Panc1 (cell line): ENCODE results near the gene SCRN1. TPM values are rescaled to one million over a fixed set of nuclear protein-coding genes. Genes with fewer than 3 reads are reported as not detected.

ENCODE experiments used
- ATAC-seq: fragments of 200-7000 bp; cut with Tn5 transposase; 2 replicates; pipeline ENCODE4 v1.9.1; 2020; ENCODE audit warnings: mild to moderate bottlenecking, moderate library complexity
- BruUV-seq: library from RNA; stranded (reverse); fragments of 400-500 nt; replicated peaks from 2 replicates; lab custom pipeline; 2021; lab: Mats Ljungman, UMichigan
- CTCF ChIA-PET: fragments of 300-600 bp; sonication (Branson Sonifier 250); formaldehyde crosslinking; loops from one replicate; lab custom pipeline; 2022; ENCODE audit warnings: antibody characterized with exemption; lab: Charles Lee
- POLR2A ChIA-PET: fragments of 300-600 bp; sonication (Branson Sonifier 250); formaldehyde crosslinking; loops from one replicate; lab custom pipeline; 2022; ENCODE audit warnings: antibody characterized with exemption; lab: Charles Lee
- DNase-seq: peaks from one replicate; pipeline ENCODE4 v3.0.0-alpha.2; 2010; ENCODE audit warnings: low read depth, low spot score
- H3K27ac ChIP-seq: 2 replicates; pipeline ENCODE4 v1.5.1; 2011; ENCODE audit warnings: mild to moderate bottlenecking, low read length, inconsistent platforms
- H3K27me3 ChIP-seq: fragments of 200-500 bp; sonication (Bioruptor generic); 2 replicates; pipeline ENCODE4 v1.6.0; 2014; ENCODE audit warnings: low read length, inconsistent platforms; ENCODE audit not compliant: control insufficient read depth, insufficient read depth
- H3K36me3 ChIP-seq: fragments of 200-500 bp; sonication (Bioruptor generic); 2 replicates; pipeline ENCODE4 v1.5.1; 2014; ENCODE audit warnings: inconsistent platforms, mild to moderate bottlenecking, low read length, moderate library complexity; ENCODE audit not compliant: control insufficient read depth, insufficient read depth
- H3K4me1 ChIP-seq: 2 replicates; pipeline ENCODE4 v1.5.1; 2011; ENCODE audit warnings: inconsistent platforms, mild to moderate bottlenecking, low read length, moderate library complexity; ENCODE audit not compliant: control insufficient read depth, insufficient read depth
- H3K4me3 ChIP-seq, 2 experiments: 2 replicates each; pipeline ENCODE4 v1.5.1; 2011 to 2012; ENCODE audit warnings: low read depth in 2 of 2, low read length in 2 of 2, mild to moderate bottlenecking in 2 of 2, inconsistent platforms in 1 of 2, moderate library complexity in 1 of 2
- H3K9me3 ChIP-seq: fragments of 200-500 bp; sonication (Bioruptor generic); 2 replicates; pipeline ENCODE4 v1.5.1; 2014; ENCODE audit warnings: low read depth, mild to moderate bottlenecking, inconsistent platforms, low read length, moderate library complexity; ENCODE audit not compliant: control insufficient read depth, insufficient read depth
- POLR2AphosphoS5 ChIP-seq: IDR thresholded peaks from 2 replicates; pipeline ENCODE4 v1.6.1; 2012; ENCODE audit warnings: mild to moderate bottlenecking, low read depth, low read length, moderate library complexity
- SIN3A ChIP-seq: IDR thresholded peaks from 2 replicates; pipeline ENCODE4 v1.6.1; 2012; ENCODE audit warnings: low read depth, mild to moderate bottlenecking, low read length, moderate library complexity, borderline replicate concordance; ENCODE audit not compliant: insufficient read depth
- TCF7L2 ChIP-seq: IDR thresholded peaks from 2 replicates; pipeline ENCODE4 v1.6.1; 2011; ENCODE audit warnings: mild to moderate bottlenecking, low read depth, low read length, inconsistent platforms
- in situ Hi-C: cut with HindIII; loops from 2 replicates; pipeline ENCODE4 v1.10.0; 2016; ENCODE audit warnings: low sequenced_read_pairs, low pct_unique_long_range_greater_than_20kb
- intact Hi-C: fragments of 100-400 bp; cut with micrococcal nuclease; formaldehyde crosslinking; loops from one replicate; pipeline ENCODE4 v1.10.0; 2022; ENCODE audit not compliant: unreplicated experiment
- total RNA-seq: library from RNA; stranded (reverse); gene quantifications from one replicate; pipeline ENCODE4 v1.2.1, GENCODE V29; 2021; ENCODE audit not compliant: unreplicated experiment
- TF ChIP-seq, protein P1 (sequence below): fragments of 450-650 bp; IDR thresholded peaks from 2 replicates; pipeline ENCODE4 v1.5.1; 2017; ENCODE audit warnings: mild to moderate bottlenecking
- TF ChIP-seq, protein P2 (sequence below), 2 experiments: IDR thresholded peaks; 2 replicates each; pipeline ENCODE4 v1.6.1; 2011 to 2012; ENCODE audit warnings: low read depth in 2 of 2, control low read depth in 1 of 2, low read length in 1 of 2, mild to moderate bottlenecking in 1 of 2, moderate library complexity in 1 of 2; ENCODE audit not compliant: insufficient read depth in 1 of 2

SCRN1 gene
- total RNA-seq, 1 experiment from 2014 or later: 189 TPM

DNA sequence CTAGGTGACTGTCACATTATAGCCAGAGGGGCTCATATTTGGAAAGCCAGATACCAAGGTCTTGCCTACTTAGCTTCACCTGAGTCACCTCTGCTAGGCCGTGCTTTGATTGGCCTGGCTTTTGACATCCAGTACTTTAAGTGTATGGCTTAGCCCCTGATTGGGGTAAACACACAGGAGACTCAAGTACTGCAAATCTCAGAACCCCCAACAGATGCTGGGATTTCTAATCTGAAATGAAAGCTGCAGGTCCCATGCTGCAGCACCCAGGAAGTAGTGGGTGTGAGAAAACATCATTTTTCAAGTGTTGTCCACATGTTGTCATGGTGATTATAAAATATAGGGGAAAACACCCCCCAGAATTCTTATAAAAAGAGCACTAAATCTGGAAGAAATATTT, 107.1 kb downstream of the SCRN1 start:
- Histone ChIP-seq H3K4me3 (no peak overlapping the region), H3K4me1 (no peaks in the 10 kb centered on the region), H3K36me3 (no peaks in the 10 kb centered on the region), H3K27ac (no peak overlapping the region), H3K9me3 (no peaks in the 10 kb centered on the region), H3K27me3 (no peaks in the 10 kb centered on the region; the same call in 1 of the 2 replicates)
- POLR2A ChIA-PET: no interaction called here
- intact Hi-C loops: no loop called here
- ATAC-seq: no peak
- CTCF ChIA-PET: no interaction called here
- in situ Hi-C loops: no loop called here
- DNase-seq: no peak
- no TSS peak for BruUV-seq
- TF ChIP-seq, protein P1, sequence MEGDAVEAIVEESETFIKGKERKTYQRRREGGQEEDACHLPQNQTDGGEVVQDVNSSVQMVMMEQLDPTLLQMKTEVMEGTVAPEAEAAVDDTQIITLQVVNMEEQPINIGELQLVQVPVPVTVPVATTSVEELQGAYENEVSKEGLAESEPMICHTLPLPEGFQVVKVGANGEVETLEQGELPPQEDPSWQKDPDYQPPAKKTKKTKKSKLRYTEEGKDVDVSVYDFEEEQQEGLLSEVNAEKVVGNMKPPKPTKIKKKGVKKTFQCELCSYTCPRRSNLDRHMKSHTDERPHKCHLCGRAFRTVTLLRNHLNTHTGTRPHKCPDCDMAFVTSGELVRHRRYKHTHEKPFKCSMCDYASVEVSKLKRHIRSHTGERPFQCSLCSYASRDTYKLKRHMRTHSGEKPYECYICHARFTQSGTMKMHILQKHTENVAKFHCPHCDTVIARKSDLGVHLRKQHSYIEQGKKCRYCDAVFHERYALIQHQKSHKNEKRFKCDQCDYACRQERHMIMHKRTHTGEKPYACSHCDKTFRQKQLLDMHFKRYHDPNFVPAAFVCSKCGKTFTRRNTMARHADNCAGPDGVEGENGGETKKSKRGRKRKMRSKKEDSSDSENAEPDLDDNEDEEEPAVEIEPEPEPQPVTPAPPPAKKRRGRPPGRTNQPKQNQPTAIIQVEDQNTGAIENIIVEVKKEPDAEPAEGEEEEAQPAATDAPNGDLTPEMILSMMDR: no peak
- TF ChIP-seq SIN3A: no peak
- TF ChIP-seq, protein P2, sequence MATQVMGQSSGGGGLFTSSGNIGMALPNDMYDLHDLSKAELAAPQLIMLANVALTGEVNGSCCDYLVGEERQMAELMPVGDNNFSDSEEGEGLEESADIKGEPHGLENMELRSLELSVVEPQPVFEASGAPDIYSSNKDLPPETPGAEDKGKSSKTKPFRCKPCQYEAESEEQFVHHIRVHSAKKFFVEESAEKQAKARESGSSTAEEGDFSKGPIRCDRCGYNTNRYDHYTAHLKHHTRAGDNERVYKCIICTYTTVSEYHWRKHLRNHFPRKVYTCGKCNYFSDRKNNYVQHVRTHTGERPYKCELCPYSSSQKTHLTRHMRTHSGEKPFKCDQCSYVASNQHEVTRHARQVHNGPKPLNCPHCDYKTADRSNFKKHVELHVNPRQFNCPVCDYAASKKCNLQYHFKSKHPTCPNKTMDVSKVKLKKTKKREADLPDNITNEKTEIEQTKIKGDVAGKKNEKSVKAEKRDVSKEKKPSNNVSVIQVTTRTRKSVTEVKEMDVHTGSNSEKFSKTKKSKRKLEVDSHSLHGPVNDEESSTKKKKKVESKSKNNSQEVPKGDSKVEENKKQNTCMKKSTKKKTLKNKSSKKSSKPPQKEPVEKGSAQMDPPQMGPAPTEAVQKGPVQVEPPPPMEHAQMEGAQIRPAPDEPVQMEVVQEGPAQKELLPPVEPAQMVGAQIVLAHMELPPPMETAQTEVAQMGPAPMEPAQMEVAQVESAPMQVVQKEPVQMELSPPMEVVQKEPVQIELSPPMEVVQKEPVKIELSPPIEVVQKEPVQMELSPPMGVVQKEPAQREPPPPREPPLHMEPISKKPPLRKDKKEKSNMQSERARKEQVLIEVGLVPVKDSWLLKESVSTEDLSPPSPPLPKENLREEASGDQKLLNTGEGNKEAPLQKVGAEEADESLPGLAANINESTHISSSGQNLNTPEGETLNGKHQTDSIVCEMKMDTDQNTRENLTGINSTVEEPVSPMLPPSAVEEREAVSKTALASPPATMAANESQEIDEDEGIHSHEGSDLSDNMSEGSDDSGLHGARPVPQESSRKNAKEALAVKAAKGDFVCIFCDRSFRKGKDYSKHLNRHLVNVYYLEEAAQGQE (IDR thresholded peaks at IDR 0.05; ENCODE audit: insufficient read depth in 1 of 2, low read depth in 2 of 2, low read length in 1 of 2): no peak
- TF ChIP-seq POLR2AphosphoS5: no peak
- no peak for TF ChIP-seq TCF7L2

DNA sequence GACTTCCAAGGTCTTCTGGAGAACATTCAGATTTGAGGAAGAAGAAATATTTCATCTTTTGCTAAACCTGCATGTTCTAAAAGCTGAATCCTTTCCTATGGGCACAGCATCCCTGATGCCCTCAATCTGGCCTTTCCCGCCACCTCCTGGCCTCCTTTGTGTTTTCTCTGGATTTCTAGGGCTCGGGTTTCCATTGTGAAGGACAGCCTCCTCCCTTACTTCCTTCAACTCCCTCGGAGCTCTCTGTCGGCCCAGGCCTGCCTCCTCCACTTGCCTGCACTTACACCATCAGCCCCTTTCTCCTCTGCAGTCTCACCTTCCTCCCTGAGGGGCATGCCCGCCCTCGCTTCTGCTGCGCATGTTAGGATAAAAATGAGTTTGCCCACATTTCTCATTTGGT, 107.9 kb downstream of the SCRN1 start:
- H3K4me1 ChIP-seq: no peaks in the 10 kb centered on the region
- in situ Hi-C loops: no loop called here
- POLR2A ChIA-PET: no interaction called here
- no peak for ATAC-seq
- H3K27me3 ChIP-seq: peaks cover 2% of the 10 kb centered on the region; the same call in 1 of the 2 replicates
- intact Hi-C loops: no loop called here
- TF ChIP-seq, protein P2 (IDR thresholded peaks at IDR 0.05; ENCODE audit: insufficient read depth in 1 of 2, low read depth in 2 of 2, low read length in 1 of 2): no peak
- TF ChIP-seq POLR2AphosphoS5: no peak
- TF ChIP-seq SIN3A: no peak
- TF ChIP-seq, protein P1: no peak
- TF ChIP-seq TCF7L2: no peak
- no peaks in the 10 kb centered on the region for H3K36me3 ChIP-seq
- DNase-seq: no peak
- no peak overlapping the region for H3K4me3 ChIP-seq
- no peaks in the 10 kb centered on the region for H3K9me3 ChIP-seq
- H3K27ac ChIP-seq: no peak overlapping the region
- CTCF ChIA-PET: no interaction called here
- no TSS peak for BruUV-seq
